ENCODE data around the gene SSC4D. TPM values are rescaled to one million over a fixed set of nuclear protein-coding genes. Genes with fewer than 3 reads are reported as not detected.

The SSC4D gene
- total RNA-seq, 1 experiment from 2014 or later, result 18.1 TPM

- DNase-seq (ENCODE audit: low spot score), result no peak
- POLR2A ChIA-PET, result no interaction called here
- Mint-ChIP-seq H3K36me3 (no peaks in the 10 kb centered on the region), H3K27ac (peak overlapping the region; percentile 28; the same call in 1 of the 2 replicates), H3K4me1 (peaks cover 11% of the 10 kb centered on the region; the same call in 1 of the 2 replicates), H3K4me3 (no peak overlapping the region), H3K9me3 (no peaks in the 10 kb centered on the region), H3K27me3 (ENCODE audit: low read depth) (peaks cover 11% of the 10 kb centered on the region)
- no peak for ATAC-seq
- no peak for TF ChIP-seq NFE2L1 (CRISPR knock-in tag; IDR thresholded peaks at IDR 0.05)
- TF ChIP-seq FOXP4 (CRISPR knock-in tag; IDR thresholded peaks at IDR 0.05), result no peak
- no peak for TF ChIP-seq JAZF1 (CRISPR knock-in tag; IDR thresholded peaks at IDR 0.05)
- TF ChIP-seq, protein P1, sequence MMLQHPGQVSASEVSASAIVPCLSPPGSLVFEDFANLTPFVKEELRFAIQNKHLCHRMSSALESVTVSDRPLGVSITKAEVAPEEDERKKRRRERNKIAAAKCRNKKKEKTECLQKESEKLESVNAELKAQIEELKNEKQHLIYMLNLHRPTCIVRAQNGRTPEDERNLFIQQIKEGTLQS (CRISPR knock-in tag; conservative IDR thresholded peaks at IDR 0.05), result no peak
- TF ChIP-seq, protein P2, sequence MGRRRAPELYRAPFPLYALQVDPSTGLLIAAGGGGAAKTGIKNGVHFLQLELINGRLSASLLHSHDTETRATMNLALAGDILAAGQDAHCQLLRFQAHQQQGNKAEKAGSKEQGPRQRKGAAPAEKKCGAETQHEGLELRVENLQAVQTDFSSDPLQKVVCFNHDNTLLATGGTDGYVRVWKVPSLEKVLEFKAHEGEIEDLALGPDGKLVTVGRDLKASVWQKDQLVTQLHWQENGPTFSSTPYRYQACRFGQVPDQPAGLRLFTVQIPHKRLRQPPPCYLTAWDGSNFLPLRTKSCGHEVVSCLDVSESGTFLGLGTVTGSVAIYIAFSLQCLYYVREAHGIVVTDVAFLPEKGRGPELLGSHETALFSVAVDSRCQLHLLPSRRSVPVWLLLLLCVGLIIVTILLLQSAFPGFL (CRISPR knock-in tag; IDR thresholded peaks at IDR 0.05; ENCODE audit: borderline replicate concordance), result no peak
- TF ChIP-seq ETV6 (CRISPR knock-in tag; IDR thresholded peaks at IDR 0.05), result no peak
- TF ChIP-seq HMGA2 (CRISPR knock-in tag; IDR thresholded peaks at IDR 0.05), result no peak
- no peak for TF ChIP-seq OVOL2 (CRISPR knock-in tag; IDR thresholded peaks at IDR 0.05; ENCODE audit: borderline replicate concordance)
- no peak for TF ChIP-seq ZNF138 (CRISPR knock-in tag; conservative IDR thresholded peaks at IDR 0.05)
- TF ChIP-seq, protein P3, sequence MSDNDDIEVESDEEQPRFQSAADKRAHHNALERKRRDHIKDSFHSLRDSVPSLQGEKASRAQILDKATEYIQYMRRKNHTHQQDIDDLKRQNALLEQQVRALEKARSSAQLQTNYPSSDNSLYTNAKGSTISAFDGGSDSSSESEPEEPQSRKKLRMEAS (CRISPR knock-in tag; IDR thresholded peaks at IDR 0.05), result no peak
- TF ChIP-seq, protein P4, sequence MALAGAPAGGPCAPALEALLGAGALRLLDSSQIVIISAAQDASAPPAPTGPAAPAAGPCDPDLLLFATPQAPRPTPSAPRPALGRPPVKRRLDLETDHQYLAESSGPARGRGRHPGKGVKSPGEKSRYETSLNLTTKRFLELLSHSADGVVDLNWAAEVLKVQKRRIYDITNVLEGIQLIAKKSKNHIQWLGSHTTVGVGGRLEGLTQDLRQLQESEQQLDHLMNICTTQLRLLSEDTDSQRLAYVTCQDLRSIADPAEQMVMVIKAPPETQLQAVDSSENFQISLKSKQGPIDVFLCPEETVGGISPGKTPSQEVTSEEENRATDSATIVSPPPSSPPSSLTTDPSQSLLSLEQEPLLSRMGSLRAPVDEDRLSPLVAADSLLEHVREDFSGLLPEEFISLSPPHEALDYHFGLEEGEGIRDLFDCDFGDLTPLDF (CRISPR knock-in tag; IDR thresholded peaks at IDR 0.05), result no peak
- TF ChIP-seq ZBTB43 (CRISPR knock-in tag; IDR thresholded peaks at IDR 0.05), result no peak
- TF ChIP-seq RELA (CRISPR knock-in tag; IDR thresholded peaks at IDR 0.05; ENCODE audit: borderline replicate concordance), result no peak
- TF ChIP-seq, protein P5, sequence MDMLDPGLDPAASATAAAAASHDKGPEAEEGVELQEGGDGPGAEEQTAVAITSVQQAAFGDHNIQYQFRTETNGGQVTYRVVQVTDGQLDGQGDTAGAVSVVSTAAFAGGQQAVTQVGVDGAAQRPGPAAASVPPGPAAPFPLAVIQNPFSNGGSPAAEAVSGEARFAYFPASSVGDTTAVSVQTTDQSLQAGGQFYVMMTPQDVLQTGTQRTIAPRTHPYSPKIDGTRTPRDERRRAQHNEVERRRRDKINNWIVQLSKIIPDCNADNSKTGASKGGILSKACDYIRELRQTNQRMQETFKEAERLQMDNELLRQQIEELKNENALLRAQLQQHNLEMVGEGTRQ (CRISPR knock-in tag; IDR thresholded peaks at IDR 0.05), result no peak
- TF ChIP-seq, protein P6, sequence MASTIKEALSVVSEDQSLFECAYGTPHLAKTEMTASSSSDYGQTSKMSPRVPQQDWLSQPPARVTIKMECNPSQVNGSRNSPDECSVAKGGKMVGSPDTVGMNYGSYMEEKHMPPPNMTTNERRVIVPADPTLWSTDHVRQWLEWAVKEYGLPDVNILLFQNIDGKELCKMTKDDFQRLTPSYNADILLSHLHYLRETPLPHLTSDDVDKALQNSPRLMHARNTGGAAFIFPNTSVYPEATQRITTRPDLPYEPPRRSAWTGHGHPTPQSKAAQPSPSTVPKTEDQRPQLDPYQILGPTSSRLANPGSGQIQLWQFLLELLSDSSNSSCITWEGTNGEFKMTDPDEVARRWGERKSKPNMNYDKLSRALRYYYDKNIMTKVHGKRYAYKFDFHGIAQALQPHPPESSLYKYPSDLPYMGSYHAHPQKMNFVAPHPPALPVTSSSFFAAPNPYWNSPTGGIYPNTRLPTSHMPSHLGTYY (CRISPR knock-in tag; IDR thresholded peaks at IDR 0.05), result no peak
- CTCF ChIA-PET, result no interaction called here
Measured at GRCh38 chr7:76372984-76373833, 36.3 kb downstream of the SSC4D start.

DNA sequence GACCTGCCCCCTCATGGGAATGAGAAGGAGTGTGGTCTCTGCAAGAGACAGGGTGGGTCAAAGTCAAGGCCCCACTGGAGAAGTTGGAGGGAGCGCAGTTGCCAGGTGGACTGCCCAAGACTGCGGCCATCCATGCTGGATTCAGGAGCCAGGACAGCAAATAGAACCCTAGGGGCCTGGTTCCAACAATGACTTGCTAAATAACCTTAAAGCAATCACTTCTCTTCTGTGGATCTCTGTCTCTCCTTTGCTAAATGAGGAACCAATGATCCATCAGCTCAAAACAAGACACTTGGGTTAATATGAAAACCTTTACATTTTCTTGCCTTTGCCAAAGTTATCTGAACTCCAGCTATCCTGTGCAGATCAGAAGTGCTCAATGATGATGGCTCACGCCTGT lies 38.1 kb downstream of the SSC4D start:
- no peaks in the 10 kb centered on the region for H3K9me3 Mint-ChIP-seq
- H3K36me3 Mint-ChIP-seq, result no peaks in the 10 kb centered on the region
- no peak for DNase-seq (ENCODE audit: low spot score)
- H3K27me3 Mint-ChIP-seq (ENCODE audit: low read depth), result peaks cover 11% of the 10 kb centered on the region
- H3K27ac Mint-ChIP-seq, result no peak overlapping the region; the same call in 1 of the 2 replicates
- H3K4me3 Mint-ChIP-seq, result no peak overlapping the region
- CTCF ChIA-PET, result no interaction called here
- no peak for ATAC-seq
- peaks cover 11% of the 10 kb centered on the region; the same call in 1 of the 2 replicates for H3K4me1 Mint-ChIP-seq
- POLR2A ChIA-PET, result no interaction called here
- no peak for TF ChIP-seq NFATC4 (CRISPR knock-in tag; IDR thresholded peaks at IDR 0.05)
- TF ChIP-seq NR2C2 (CRISPR knock-in tag; IDR thresholded peaks at IDR 0.05), result no peak
- no peak for TF ChIP-seq IRF2 (CRISPR knock-in tag; IDR thresholded peaks at IDR 0.05; ENCODE audit: borderline replicate concordance, low read depth)
- TF ChIP-seq ZNF232 (CRISPR knock-in tag; IDR thresholded peaks at IDR 0.05), result no peak
- TF ChIP-seq TEAD1 (CRISPR knock-in tag; IDR thresholded peaks at IDR 0.05), result no peak
- TF ChIP-seq GTF2I (CRISPR knock-in tag; conservative IDR thresholded peaks at IDR 0.05), result no peak
- TF ChIP-seq, protein P2 (CRISPR knock-in tag; IDR thresholded peaks at IDR 0.05; ENCODE audit: borderline replicate concordance), result no peak
- TF ChIP-seq MXD4 (CRISPR knock-in tag; IDR thresholded peaks at IDR 0.05; ENCODE audit: borderline replicate concordance), result no peak
- TF ChIP-seq CREB1 (CRISPR knock-in tag; IDR thresholded peaks at IDR 0.05), result no peak
- TF ChIP-seq ESRRA (CRISPR knock-in tag; IDR thresholded peaks at IDR 0.05; ENCODE audit: borderline replicate concordance), result no peak
- no peak for TF ChIP-seq SMAD4 (CRISPR knock-in tag; IDR thresholded peaks at IDR 0.05)
- no peak for TF ChIP-seq ZNF121 (CRISPR knock-in tag; IDR thresholded peaks at IDR 0.05)

All from WTC11 (cell line).